IMR-90 (cell line): ENCODE measurements around the gene BSCL2.

ENCODE experiments used
- BHLHE40 ChIP-seq: fragments of 150-350 bp; IDR thresholded peaks from 2 replicates; pipeline ENCODE4 v1.6.1; 2016; ENCODE audit warnings: mild to moderate bottlenecking, low read depth, low read length
- CEBPB ChIP-seq: IDR thresholded peaks from 2 replicates; pipeline ENCODE4 v1.6.1; 2012; ENCODE audit warnings: low read depth, low read length, improper control_type of control experiment
- CTCF ChIP-seq: conservative IDR thresholded peaks from 2 replicates; pipeline ENCODE4 v1.5.1; 2012; ENCODE audit warnings: mild to moderate bottlenecking, low read depth, low read length, improper control_type of control experiment
- ELK1 ChIP-seq: fragments of 150-350 bp; IDR thresholded peaks from 2 replicates; pipeline ENCODE4 v1.6.1; 2016; ENCODE audit warnings: low read depth, mild to moderate bottlenecking, low read length, moderate library complexity, borderline replicate concordance
- FOS ChIP-seq: fragments of 150-350 bp; IDR thresholded peaks from 2 replicates; pipeline ENCODE4 v1.6.1; 2016; ENCODE audit warnings: low read depth, low read length
- MAFK ChIP-seq: IDR thresholded peaks from 2 replicates; pipeline ENCODE4 v1.6.1; 2012; ENCODE audit warnings: low read depth, low read length, improper control_type of control experiment
- MAZ ChIP-seq: IDR thresholded peaks from 2 replicates; pipeline ENCODE4 v1.6.1; 2012; ENCODE audit warnings: low read depth, mild to moderate bottlenecking, low read length, improper control_type of control experiment, moderate library complexity, borderline replicate concordance
- MXI1 ChIP-seq: IDR thresholded peaks from 2 replicates; pipeline ENCODE4 v1.6.1; 2012; ENCODE audit warnings: low read depth, mild to moderate bottlenecking, low read length, moderate library complexity, borderline replicate concordance
- POLR2A ChIP-seq: IDR thresholded peaks from 2 replicates; pipeline ENCODE4 v1.6.1; 2012; ENCODE audit warnings: mild to moderate bottlenecking, low read depth, low read length
- RAD21 ChIP-seq: IDR thresholded peaks from 2 replicates; pipeline ENCODE4 v1.6.1; 2012; ENCODE audit warnings: low read length, improper control_type of control experiment
- RCOR1 ChIP-seq: IDR thresholded peaks from 2 replicates; pipeline ENCODE4 v1.6.1; 2012; ENCODE audit warnings: mild to moderate bottlenecking, low read length, improper control_type of control experiment; ENCODE audit not compliant: insufficient replicate concordance
- RFX5 ChIP-seq: IDR thresholded peaks from 2 replicates; pipeline ENCODE4 v1.8.0; 2012; ENCODE audit warnings: low read depth, mild to moderate bottlenecking, low read length, moderate library complexity
- USF2 ChIP-seq: fragments of 150-350 bp; IDR thresholded peaks from 2 replicates; pipeline ENCODE4 v1.6.1; 2017; ENCODE audit warnings: mild to moderate bottlenecking, antibody characterized with exemption, low read length, low read depth

DNA sequence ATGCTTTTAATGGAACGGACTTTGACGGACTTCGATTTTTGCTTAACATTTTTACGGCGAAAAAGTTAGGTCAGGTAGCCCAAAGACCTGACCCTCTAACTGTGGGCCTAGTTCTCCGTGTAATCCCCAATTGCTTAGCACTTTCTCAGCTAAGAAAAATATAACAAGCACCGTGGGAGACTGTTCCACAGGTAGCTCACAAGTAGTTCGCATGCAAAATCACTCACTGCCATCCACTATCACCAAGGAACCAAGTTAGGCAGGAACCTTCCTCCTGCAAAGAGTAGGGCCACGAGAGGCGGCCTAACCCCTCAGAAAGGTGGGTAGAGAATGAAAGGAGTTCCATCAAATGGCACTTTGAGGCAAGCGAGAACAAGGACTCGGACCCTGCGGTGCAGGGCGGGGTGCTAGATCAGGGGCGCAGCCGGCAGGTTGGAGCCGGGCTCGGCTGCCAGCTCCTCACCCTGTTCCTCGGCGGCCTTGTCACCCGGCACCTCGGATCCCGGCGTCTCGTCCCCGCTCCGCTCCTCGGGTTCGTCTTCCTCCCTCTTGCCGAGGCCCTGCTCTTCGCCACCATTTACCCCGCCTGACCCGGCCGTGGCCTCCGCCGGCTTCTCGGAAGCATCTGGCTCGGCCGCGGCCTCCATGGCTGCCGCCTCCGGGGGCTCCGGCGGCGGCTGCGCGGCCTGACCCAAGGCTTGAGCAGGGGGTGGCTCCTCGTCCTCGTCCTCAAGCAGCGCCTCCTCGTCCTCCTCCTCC lies 19.1 kb upstream of the BSCL2 start:
- no peak for TF ChIP-seq CTCF
- no peak for TF ChIP-seq MXI1
- TF ChIP-seq BHLHE40, result no peak
- no peak for TF ChIP-seq CEBPB
- TF ChIP-seq POLR2A, result no peak
- no peak for TF ChIP-seq RAD21
- TF ChIP-seq MAZ, result no peak
- no peak for TF ChIP-seq RCOR1
- no peak for TF ChIP-seq USF2
- no peak for TF ChIP-seq MAFK
- no peak for TF ChIP-seq FOS
- TF ChIP-seq ELK1, result no peak
- no peak for TF ChIP-seq RFX5
